ENCODE measurements around the gene HAPLN3. TPM values are rescaled to one million over a fixed set of nuclear protein-coding genes. Genes with fewer than 3 reads are reported as not detected.

Gene HAPLN3
- total RNA-seq, 6 experiments from 2014 or later: 7.8 to 17.1 (median 16.5) TPM

DNA sequence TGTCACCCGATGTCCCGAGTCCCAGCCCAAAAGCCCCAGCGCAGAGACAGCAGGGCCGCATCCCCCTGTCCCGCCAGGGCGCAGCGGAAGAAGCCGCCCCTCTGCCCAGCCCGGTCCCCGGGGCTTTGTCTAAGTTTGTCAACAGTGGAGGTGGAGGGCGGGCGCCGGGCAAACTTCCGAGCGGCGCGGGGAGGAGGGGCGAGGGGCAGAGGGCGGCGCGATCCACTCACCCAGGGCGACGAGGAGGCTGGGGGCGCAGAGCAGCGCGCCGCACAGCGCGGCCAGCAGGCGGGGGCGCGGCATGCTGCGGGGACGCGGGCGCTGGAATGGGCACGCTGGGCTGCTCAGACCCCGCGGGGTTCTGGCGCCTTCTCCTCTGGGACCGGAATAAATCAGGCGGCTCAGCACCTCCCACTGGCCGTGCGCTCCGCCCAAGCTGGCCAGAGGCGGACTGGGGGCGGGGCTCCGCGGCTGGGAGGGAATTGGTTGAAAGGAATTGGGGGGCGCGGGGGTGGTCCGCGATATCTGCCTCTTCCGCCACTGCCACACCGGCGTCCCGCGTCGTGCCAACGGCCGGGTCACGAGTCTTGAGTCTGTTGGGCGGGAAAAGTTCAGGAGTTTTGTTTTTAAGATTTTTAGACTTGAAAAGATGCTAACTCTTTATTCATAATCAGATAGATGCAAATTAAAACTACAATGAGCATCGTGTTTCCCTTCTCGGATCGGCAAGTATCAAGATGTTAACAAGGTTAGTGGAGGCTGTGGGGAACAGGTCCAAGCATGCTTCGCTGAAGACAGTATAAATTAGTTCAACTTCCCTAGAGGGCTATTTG lies 17.9 kb upstream of the HAPLN3 start, which contains the start of gene MFGE8:
Gene MFGE8 (minus strand): TSS at position 363 of the 833 bp plus-strand sequence. CDS start 60 bp downstream, at position 303.
- peaks cover 52% of the 10 kb centered on the region for H3K4me1 Mint-ChIP-seq (ENCODE audit: low read depth)
- no peaks in the 10 kb centered on the region for H3K9me3 Mint-ChIP-seq
- H3K27me3 Mint-ChIP-seq (ENCODE audit: insufficient read depth): peaks cover 3% of the 10 kb centered on the region; the same call in 1 of the 2 replicates
- DNase-seq: peak; percentile 71
- peak within 1 kb of the TSS; percentile 97 for H3K4me3 Mint-ChIP-seq
- H3K36me3 Mint-ChIP-seq (ENCODE audit: low read depth): peaks cover 35% of the 10 kb centered on the region
- peak; percentile 58 for TF ChIP-seq CTCF (IDR thresholded peaks at IDR 0.05)
- H3K27ac Mint-ChIP-seq: peak within 1 kb of the TSS; percentile 85

DNA sequence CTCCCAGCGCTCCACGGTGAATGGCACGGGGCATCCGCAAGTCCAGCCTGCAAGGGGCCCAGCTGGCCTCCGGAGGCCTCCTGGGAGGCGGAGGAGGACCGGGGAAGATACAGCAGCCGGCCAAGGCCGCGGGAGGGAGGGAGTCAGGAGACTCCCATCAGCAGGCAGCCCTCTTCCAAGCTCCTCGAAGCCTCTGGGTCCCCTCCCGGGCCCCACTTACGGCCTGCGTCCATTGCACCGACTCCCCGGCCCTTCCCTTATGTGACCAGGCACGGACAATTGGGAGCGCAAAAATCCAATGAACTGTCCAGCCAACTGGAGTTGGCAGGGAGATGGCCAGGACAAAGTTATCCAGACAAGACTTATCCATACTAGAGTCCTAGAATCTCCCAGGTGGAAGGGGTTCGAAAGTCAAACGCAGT lies 17.2 kb upstream of the HAPLN3 start:
- H3K27me3 Mint-ChIP-seq (ENCODE audit: insufficient read depth): peaks cover 6% of the 10 kb centered on the region
- H3K9me3 Mint-ChIP-seq: no peaks in the 10 kb centered on the region

DNA sequence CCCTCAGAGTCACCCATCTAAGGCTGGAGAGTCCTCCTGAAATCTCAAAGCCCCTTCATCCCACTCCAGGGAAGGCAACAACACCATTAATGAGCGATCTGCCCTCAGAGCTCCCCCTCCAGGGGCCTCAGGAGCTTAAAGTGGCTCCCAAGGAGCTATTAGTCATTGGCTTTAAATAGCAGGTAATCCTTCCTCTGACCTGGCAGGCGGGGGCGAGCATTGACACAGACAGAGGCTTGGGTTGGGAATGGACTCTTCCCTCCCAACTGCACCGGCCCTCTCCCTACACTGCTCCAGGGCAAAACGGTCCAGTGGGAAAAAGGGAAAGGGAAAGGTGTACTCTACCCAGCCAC lies 16.4 kb upstream of the HAPLN3 start:
- no peak for DNase-seq
- H3K27me3 Mint-ChIP-seq (ENCODE audit: insufficient read depth): peaks cover 6% of the 10 kb centered on the region
- no peak for TF ChIP-seq CTCF (IDR thresholded peaks at IDR 0.05)
- peak overlapping the region; percentile 97 for H3K4me3 Mint-ChIP-seq
- H3K27ac Mint-ChIP-seq: peak overlapping the region; percentile 85
- peaks cover 40% of the 10 kb centered on the region for H3K36me3 Mint-ChIP-seq (ENCODE audit: low read depth)
- no peaks in the 10 kb centered on the region for H3K9me3 Mint-ChIP-seq
- peaks cover 48% of the 10 kb centered on the region for H3K4me1 Mint-ChIP-seq (ENCODE audit: low read depth)

More for the DNA sequence above, 17.2 kb upstream of the HAPLN3 start:
- H3K36me3 Mint-ChIP-seq (ENCODE audit: low read depth): peaks cover 40% of the 10 kb centered on the region
- DNase-seq: no peak
- TF ChIP-seq CTCF (IDR thresholded peaks at IDR 0.05): no peak
- peaks cover 50% of the 10 kb centered on the region for H3K4me1 Mint-ChIP-seq (ENCODE audit: low read depth)
- H3K4me3 Mint-ChIP-seq: peak overlapping the region; percentile 97
- H3K27ac Mint-ChIP-seq: peak overlapping the region; percentile 85

GRCh38 chr15:88909956-88910831 lies 14.8 kb upstream of the HAPLN3 start:
- Mint-ChIP-seq H3K36me3 (ENCODE audit: low read depth) (peaks cover 51% of the 10 kb centered on the region), H3K9me3 (no peaks in the 10 kb centered on the region), H3K27ac (peak overlapping the region; percentile 85), H3K4me3 (peak overlapping the region; percentile 97), H3K4me1 (ENCODE audit: low read depth) (peaks cover 61% of the 10 kb centered on the region), H3K27me3 (ENCODE audit: insufficient read depth) (peaks cover 6% of the 10 kb centered on the region)
- no peak for TF ChIP-seq CTCF (IDR thresholded peaks at IDR 0.05)
- no peak for DNase-seq

DNA sequence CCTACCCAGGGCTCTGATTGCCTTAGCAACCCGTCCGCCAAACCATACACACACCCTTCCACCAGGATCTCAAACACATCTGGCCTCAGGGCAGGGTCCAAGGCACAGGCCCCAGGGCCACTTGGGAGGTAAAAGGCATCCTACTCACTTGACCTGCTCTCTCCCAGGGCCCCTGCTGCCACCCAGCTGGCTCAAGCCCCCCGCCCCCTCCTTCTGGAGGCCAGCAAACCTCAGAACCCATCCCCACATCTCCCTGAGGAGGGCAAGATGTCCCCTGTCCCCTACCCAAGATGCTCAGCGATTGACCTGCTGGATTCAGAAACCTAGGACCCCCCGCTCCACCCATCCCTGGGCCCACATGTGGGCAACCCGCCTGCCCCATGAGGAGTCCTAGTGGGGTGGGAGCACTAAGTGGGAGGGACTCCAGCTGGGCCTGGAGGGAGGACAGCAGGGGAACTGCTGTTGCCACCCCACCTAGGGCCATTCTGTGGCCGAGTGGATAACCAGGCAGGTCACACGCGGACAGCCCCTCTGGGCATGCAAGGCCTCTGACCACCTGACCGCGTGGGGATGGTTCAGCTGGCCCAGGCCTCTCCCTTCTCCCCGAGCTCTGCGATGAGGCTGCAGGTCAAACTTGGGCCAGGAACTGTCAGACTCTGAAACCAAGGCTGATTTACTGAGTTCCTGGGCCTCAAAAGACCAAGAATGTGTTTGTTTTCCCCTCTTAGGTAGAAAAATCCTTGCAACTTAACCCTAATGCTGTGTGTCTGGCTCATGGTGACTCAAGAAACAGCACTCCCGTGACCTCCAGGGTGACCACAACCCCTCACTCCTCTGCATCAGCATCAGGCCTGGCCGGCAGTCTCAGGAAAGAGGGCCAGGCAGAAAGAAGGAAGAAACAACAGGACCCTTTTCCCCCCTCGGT lies 13.6 kb upstream of the HAPLN3 start:
- Mint-ChIP-seq H3K27me3 (ENCODE audit: insufficient read depth) (peaks cover 6% of the 10 kb centered on the region), H3K36me3 (ENCODE audit: low read depth) (peaks cover 60% of the 10 kb centered on the region), H3K4me1 (ENCODE audit: low read depth) (peaks cover 71% of the 10 kb centered on the region), H3K27ac (peak overlapping the region; percentile 53), H3K4me3 (peak overlapping the region; percentile 97), H3K9me3 (no peaks in the 10 kb centered on the region)
- DNase-seq: no peak
- TF ChIP-seq CTCF (IDR thresholded peaks at IDR 0.05): no peak

Measured in HFFc6 (cell line).